Tibial artery (tissue), 4 donors: Measurements from ENCODE around the gene NCKAP1.
"Not testable (repeated sequence)": the region's sequence is repeated elsewhere in the genome, so short reads cannot be mapped to it uniquely, and the experiment has no call there.

Experiments
- DNase-seq, 2 donors: peaks; one replicate each; pipeline ENCODE4 v3.0.0-alpha.2; 2019
- H3K27ac ChIP-seq, 2 donors: fragments of 200-600 bp; sonication (generic) in 1 of 2; 1 replicate in 1 of 2; 2 replicates in 1 of 2; pipeline ENCODE4 v1.5.1; 2018 to 2019; ENCODE audit warnings: mild to moderate bottlenecking in 1 of 2
- H3K27me3 ChIP-seq, 2 donors: fragments of 200-600 bp; sonication (generic) in 1 of 2; one replicate each; pipeline versions ENCODE4 v1.5.1 to v1.6.0; 2016 to 2019
- H3K36me3 ChIP-seq, 3 donors: fragments of 200-600 bp; sonication (generic) in 2 of 3; one replicate each; pipeline ENCODE4 v1.5.1; 2016 to 2019; ENCODE audit warnings: mild to moderate bottlenecking in 2 of 3
- H3K4me1 ChIP-seq, 4 donors: fragments of 200-600 bp; sonication (generic) in 2 of 4; 1 replicate in 3 of 4; 2 replicates in 1 of 4; pipeline ENCODE4 v1.5.1; 2016 to 2019
- H3K4me3 ChIP-seq, 2 donors: fragments of 200-600 bp; sonication (generic) in 1 of 2; 1 replicate in 1 of 2; 2 replicates in 1 of 2; pipeline ENCODE4 v1.5.1; 2018 to 2019; ENCODE audit warnings: mild to moderate bottlenecking in 2 of 2
- H3K9me3 ChIP-seq, 3 donors: fragments of 200-600 bp; sonication (generic) in 1 of 3; one replicate each; pipeline ENCODE4 v1.5.1; 2016 to 2019
- intact Hi-C: fragments of 100-400 bp; cut with DNase I; formaldehyde crosslinking; loops from one replicate; pipeline ENCODE4 v1.15.0; 2023; ENCODE audit warnings: low total_unique reads
- TF ChIP-seq, protein P1 (sequence below), 2 experiments: fragments of 200-600 bp in 1 of 2; fragments of 450-650 bp in 1 of 2; IDR thresholded peaks; one replicate each; pipeline ENCODE4 v1.5.1; 2017 to 2019; ENCODE audit warnings: antibody characterized with exemption in 2 of 2, mild to moderate bottlenecking in 1 of 2, moderate library complexity in 1 of 2

Gene NCKAP1

DNA sequence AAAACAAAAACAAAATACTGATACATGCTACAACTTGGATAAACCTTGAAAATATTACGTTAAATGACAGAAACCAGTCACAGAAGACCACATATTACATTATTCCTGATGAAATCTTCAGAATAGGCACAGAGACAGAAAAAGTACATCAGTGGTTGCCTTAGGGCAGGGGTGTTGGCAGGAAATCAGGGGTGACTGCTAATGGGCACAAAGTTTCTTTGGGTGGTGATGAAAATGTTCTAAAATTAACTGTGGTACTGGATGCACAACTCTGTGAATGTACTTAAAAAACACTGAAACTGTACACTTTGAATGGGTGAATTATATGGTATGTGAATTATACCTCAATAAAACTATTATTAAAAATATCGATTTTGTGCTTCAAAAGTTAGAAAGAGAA lies 16.6 kb downstream of the NCKAP1 start:
- no peak overlapping the region for H3K27ac ChIP-seq
- no peaks in the 10 kb centered on the region for H3K9me3 ChIP-seq
- intact Hi-C loops = no loop called here
- peaks cover 0 to 6% (median 0%) of the 10 kb centered on the region in 3 donors for H3K36me3 ChIP-seq
- no peak overlapping the region for H3K4me3 ChIP-seq
- no peak for DNase-seq
- TF ChIP-seq, protein P1, sequence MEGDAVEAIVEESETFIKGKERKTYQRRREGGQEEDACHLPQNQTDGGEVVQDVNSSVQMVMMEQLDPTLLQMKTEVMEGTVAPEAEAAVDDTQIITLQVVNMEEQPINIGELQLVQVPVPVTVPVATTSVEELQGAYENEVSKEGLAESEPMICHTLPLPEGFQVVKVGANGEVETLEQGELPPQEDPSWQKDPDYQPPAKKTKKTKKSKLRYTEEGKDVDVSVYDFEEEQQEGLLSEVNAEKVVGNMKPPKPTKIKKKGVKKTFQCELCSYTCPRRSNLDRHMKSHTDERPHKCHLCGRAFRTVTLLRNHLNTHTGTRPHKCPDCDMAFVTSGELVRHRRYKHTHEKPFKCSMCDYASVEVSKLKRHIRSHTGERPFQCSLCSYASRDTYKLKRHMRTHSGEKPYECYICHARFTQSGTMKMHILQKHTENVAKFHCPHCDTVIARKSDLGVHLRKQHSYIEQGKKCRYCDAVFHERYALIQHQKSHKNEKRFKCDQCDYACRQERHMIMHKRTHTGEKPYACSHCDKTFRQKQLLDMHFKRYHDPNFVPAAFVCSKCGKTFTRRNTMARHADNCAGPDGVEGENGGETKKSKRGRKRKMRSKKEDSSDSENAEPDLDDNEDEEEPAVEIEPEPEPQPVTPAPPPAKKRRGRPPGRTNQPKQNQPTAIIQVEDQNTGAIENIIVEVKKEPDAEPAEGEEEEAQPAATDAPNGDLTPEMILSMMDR (IDR thresholded peaks at IDR 0.05) = no peak
- H3K27me3 ChIP-seq = no peaks in the 10 kb centered on the region
- H3K4me1 ChIP-seq = peaks cover 0 to 94% (median 18%) of the 10 kb centered on the region in 4 donors

- Histone ChIP-seq H3K27ac (no peak overlapping the region), H3K4me3 (no peak overlapping the region), H3K9me3 (no peaks in the 10 kb centered on the region), H3K27me3 (no peaks in the 10 kb centered on the region), H3K4me1 (peaks cover 0 to 94% (median 18%) of the 10 kb centered on the region in 4 donors), H3K36me3 (peaks cover 0 to 6% (median 0%) of the 10 kb centered on the region in 3 donors)
- intact Hi-C loops = no loop called here
- TF ChIP-seq, protein P1 (IDR thresholded peaks at IDR 0.05) = no peak
- no peak for DNase-seq
These were observed 18.4 kb downstream of the NCKAP1 start for GRCh38 chr2:183019718-183020442.

DNA sequence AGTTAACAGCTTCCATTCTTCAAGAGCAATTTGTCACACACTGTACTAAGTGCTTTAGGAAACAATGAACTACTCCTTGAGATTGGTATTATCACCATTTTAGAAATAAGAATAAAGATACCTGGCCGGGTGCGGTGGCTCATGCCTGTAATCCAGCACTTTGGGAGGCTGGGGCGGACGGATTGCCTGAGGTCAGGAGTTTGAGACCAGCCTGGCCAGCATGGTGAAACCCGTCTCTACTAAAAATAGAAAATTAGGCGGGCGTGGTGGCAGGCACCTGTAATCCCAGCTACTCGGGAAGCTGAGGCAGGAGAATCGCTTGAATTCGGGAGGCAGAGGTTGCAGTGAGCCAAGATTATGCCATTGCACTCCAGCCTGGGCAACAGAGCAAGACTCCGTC lies 20.4 kb downstream of the NCKAP1 start:
- H3K9me3 ChIP-seq, DNase-seq, H3K27me3 ChIP-seq, H3K4me3 ChIP-seq, intact Hi-C loops, H3K27ac ChIP-seq, H3K36me3 ChIP-seq: not testable (repeated sequence)
- peaks cover 0 to 94% (median 13%) of the 10 kb centered on the region in 4 donors for H3K4me1 ChIP-seq

DNA sequence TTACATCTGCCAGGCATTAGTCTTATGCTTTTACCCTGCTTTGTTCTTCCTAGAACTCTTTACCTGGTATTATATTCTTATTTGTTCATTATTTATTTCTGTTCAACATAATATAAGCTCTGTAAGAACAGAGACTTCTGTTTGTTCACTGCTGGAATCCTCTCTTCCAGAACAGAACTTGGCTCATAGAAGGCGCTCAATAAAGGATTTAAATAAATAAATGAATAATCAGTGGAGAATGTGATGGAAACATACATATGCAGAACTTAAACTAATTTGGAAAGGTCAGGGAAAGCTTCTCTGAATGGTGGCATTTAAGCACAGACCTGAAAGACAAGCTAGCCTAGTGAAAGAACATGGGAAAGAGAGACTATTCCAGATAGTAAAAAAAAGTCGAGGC lies 24.3 kb downstream of the NCKAP1 start:
- no peak overlapping the region for H3K27ac ChIP-seq
- TF ChIP-seq, protein P1 (IDR thresholded peaks at IDR 0.05) = no peak
- peaks cover 0 to 93% (median 13%) of the 10 kb centered on the region in 4 donors for H3K4me1 ChIP-seq
- no peaks in the 10 kb centered on the region for H3K9me3 ChIP-seq
- no peaks in the 10 kb centered on the region for H3K36me3 ChIP-seq
- no peak overlapping the region for H3K4me3 ChIP-seq
- H3K27me3 ChIP-seq = no peaks in the 10 kb centered on the region
- no peak for DNase-seq
- intact Hi-C loops = no loop called here

DNA sequence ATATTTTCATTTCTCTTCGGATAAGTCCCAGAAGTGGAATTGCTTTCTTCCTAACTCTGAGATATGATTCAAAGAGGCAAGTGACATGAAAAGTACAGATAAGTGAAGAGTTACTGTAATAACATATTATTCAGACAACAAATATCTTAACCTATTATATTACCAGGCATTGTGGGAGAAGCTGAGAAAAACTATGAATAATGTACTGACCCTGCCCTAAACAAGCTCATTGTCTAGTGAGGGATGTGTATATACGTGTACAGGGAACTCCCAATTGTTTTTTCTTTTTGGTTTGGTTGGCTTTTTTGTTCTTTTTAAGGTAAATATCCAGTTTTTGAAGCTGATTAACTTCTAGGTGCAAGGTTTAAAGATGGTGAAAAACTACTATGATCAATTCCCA lies 26.5 kb downstream of the NCKAP1 start:
- Histone ChIP-seq H3K27ac (no peak overlapping the region), H3K36me3 (no peaks in the 10 kb centered on the region), H3K27me3 (no peaks in the 10 kb centered on the region), H3K4me3 (no peak overlapping the region), H3K4me1 (peaks cover 0 to 82% (median 13%) of the 10 kb centered on the region in 4 donors), H3K9me3 (no peaks in the 10 kb centered on the region)
- no peak for DNase-seq
- intact Hi-C loops = no loop called here
- TF ChIP-seq, protein P1 (IDR thresholded peaks at IDR 0.05) = no peak

DNA sequence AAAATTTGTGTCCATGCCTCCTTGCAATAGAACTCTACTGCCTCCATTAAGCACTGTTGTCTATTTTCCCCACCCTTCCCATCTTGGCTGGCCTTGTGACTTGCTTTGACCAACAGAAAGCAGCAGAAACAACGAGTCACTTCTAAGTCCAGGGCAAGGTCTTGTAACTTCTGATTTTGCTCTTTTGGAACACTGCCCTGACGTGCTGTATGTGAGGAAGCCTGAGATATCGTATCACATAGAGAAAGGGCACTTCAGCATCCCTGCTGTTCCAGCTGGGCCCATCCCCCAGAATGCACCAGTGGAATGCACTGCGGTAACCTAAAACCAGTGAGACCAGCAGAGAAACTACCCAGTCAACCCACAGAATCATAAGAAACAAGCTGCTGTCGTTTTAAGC lies 28.1 kb downstream of the NCKAP1 start:
- no peaks in the 10 kb centered on the region for H3K9me3 ChIP-seq
- H3K4me1 ChIP-seq = peaks cover 0 to 82% (median 18%) of the 10 kb centered on the region in 4 donors
- intact Hi-C loops = no loop called here
- H3K4me3 ChIP-seq = no peak overlapping the region
- DNase-seq = no peak
- no peaks in the 10 kb centered on the region for H3K27me3 ChIP-seq
- no peaks in the 10 kb centered on the region for H3K36me3 ChIP-seq
- H3K27ac ChIP-seq = no peak overlapping the region
- TF ChIP-seq, protein P1 (IDR thresholded peaks at IDR 0.05) = no peak
